HEK293 (cell line): ENCODE data around the gene LYPLA2.

Source experiments
- BCL11A ChIP-seq: fragments of 450-650 bp; formaldehyde crosslinking; IDR thresholded peaks from 2 replicates; pipeline ENCODE4 v1.5.1; 2016; ENCODE audit warnings: low read depth, missing biosample characterization, missing genetic modification characterization
- EGR2 ChIP-seq: fragments of 450-650 bp; formaldehyde crosslinking; IDR thresholded peaks from 2 replicates; pipeline ENCODE4 v1.5.1; 2016; ENCODE audit warnings: low read depth, missing biosample characterization, missing genetic modification characterization
- GLIS1 ChIP-seq: fragments of 450-650 bp; formaldehyde crosslinking; IDR thresholded peaks from 2 replicates; pipeline ENCODE4 v1.5.1; 2016; ENCODE audit warnings: missing biosample characterization, missing genetic modification characterization
- KLF1 ChIP-seq: fragments of 450-650 bp; formaldehyde crosslinking; IDR thresholded peaks from 2 replicates; pipeline ENCODE4 v1.5.1; 2016; ENCODE audit warnings: missing biosample characterization, missing genetic modification characterization
- KLF10 ChIP-seq: fragments of 450-650 bp; IDR thresholded peaks from 2 replicates; pipeline ENCODE4 v1.5.1; 2018; ENCODE audit warnings: missing biosample characterization, mild to moderate bottlenecking, missing genetic modification characterization
- KLF9 ChIP-seq: fragments of 450-650 bp; formaldehyde crosslinking; IDR thresholded peaks from 2 replicates; pipeline ENCODE4 v1.5.1; 2016; ENCODE audit warnings: missing biosample characterization, missing genetic modification characterization, low read depth
- MEIS1 ChIP-seq: sonication (generic); formaldehyde crosslinking; IDR thresholded peaks from 2 replicates; pipeline ENCODE4 v1.8.1; 2022; ENCODE audit warnings: missing genetic modification reagents, mild to moderate bottlenecking, borderline replicate concordance
- MYNN ChIP-seq: fragments of 450-650 bp; formaldehyde crosslinking; IDR thresholded peaks from 2 replicates; pipeline ENCODE4 v1.5.1; 2016; ENCODE audit warnings: missing biosample characterization, missing genetic modification characterization, borderline replicate concordance
- PATZ1 ChIP-seq: fragments of 450-650 bp; formaldehyde crosslinking; IDR thresholded peaks from 2 replicates; pipeline ENCODE4 v1.5.1; 2016; ENCODE audit warnings: missing biosample characterization, missing genetic modification characterization
- SETDB1 ChIP-seq: IDR thresholded peaks from one replicate; pipeline ENCODE4 v1.6.1; 2017; ENCODE audit warnings: mild to moderate bottlenecking, low read length, moderate library complexity, mixed read lengths; ENCODE audit not compliant: insufficient read length
- SP7 ChIP-seq: fragments of 450-650 bp; formaldehyde crosslinking; IDR thresholded peaks from 2 replicates; pipeline ENCODE4 v1.5.1; 2016; ENCODE audit warnings: missing biosample characterization, missing genetic modification characterization
- TRIM28 ChIP-seq: IDR thresholded peaks from 2 replicates; pipeline ENCODE4 v1.6.1; 2011; ENCODE audit warnings: low read length, control low read depth, borderline replicate concordance
- ZBTB1 ChIP-seq: fragments of 450-650 bp; formaldehyde crosslinking; IDR thresholded peaks from 2 replicates; pipeline ENCODE4 v1.5.1; 2016; ENCODE audit warnings: missing biosample characterization, missing genetic modification characterization
- ZBTB20 ChIP-seq: fragments of 450-650 bp; formaldehyde crosslinking; IDR thresholded peaks from 2 replicates; pipeline ENCODE4 v1.5.1; 2016; ENCODE audit warnings: missing biosample characterization, missing genetic modification characterization
- ZBTB8A ChIP-seq: fragments of 450-650 bp; formaldehyde crosslinking; IDR thresholded peaks from 2 replicates; pipeline ENCODE4 v1.5.1; 2016; ENCODE audit warnings: missing biosample characterization, missing genetic modification characterization
- ZEB2 ChIP-seq: fragments of 450-650 bp; formaldehyde crosslinking; IDR thresholded peaks from 2 replicates; pipeline ENCODE4 v1.5.1; 2016; ENCODE audit warnings: missing biosample characterization, missing genetic modification characterization
- ZFP69B ChIP-seq: fragments of 450-650 bp; formaldehyde crosslinking; IDR thresholded peaks from 2 replicates; pipeline ENCODE4 v1.5.1; 2016; ENCODE audit warnings: missing biosample characterization, missing genetic modification characterization
- ZIC2 ChIP-seq: fragments of 450-650 bp; formaldehyde crosslinking; IDR thresholded peaks from 2 replicates; pipeline ENCODE4 v1.5.1; 2016; ENCODE audit warnings: missing biosample characterization, missing genetic modification characterization
- ZNF174 ChIP-seq: fragments of 450-650 bp; formaldehyde crosslinking; IDR thresholded peaks from 2 replicates; pipeline ENCODE4 v1.5.0; 2017; ENCODE audit warnings: missing biosample characterization, mild to moderate bottlenecking, missing genetic modification characterization
- ZNF223 ChIP-seq: fragments of 450-650 bp; formaldehyde crosslinking; IDR thresholded peaks from 2 replicates; pipeline ENCODE4 v1.5.1; 2016; ENCODE audit warnings: missing biosample characterization, missing genetic modification characterization
- ZNF274 ChIP-seq, 2 experiments: fragments of 200-500 bp in 1 of 2; fragments of 450-650 bp in 1 of 2; sonication (Bioruptor generic) in 1 of 2; formaldehyde crosslinking in 1 of 2; IDR thresholded peaks; 2 replicates each; pipeline versions ENCODE4 v1.5.1 to v1.6.1; 2014 to 2016; ENCODE audit warnings: borderline replicate concordance in 1 of 2, inconsistent platforms in 1 of 2, low read length in 1 of 2, missing biosample characterization in 1 of 2, missing genetic modification characterization in 1 of 2
- ZNF335 ChIP-seq: fragments of 450-650 bp; formaldehyde crosslinking; conservative IDR thresholded peaks from 2 replicates; pipeline ENCODE4 v1.5.1; 2016; ENCODE audit warnings: missing biosample characterization, missing genetic modification characterization
- ZNF366 ChIP-seq: fragments of 450-650 bp; formaldehyde crosslinking; conservative IDR thresholded peaks from 2 replicates; pipeline ENCODE4 v1.5.1; 2016; ENCODE audit warnings: missing biosample characterization, missing genetic modification characterization
- ZNF513 ChIP-seq: fragments of 450-650 bp; IDR thresholded peaks from 2 replicates; pipeline ENCODE4 v1.5.1; 2018; ENCODE audit warnings: missing biosample characterization, missing genetic modification characterization
- ZNF596 ChIP-seq: fragments of 450-650 bp; IDR thresholded peaks from 2 replicates; pipeline ENCODE4 v1.5.0; 2018; ENCODE audit warnings: missing biosample characterization, mild to moderate bottlenecking, missing genetic modification characterization, moderate library complexity
- ZNF621 ChIP-seq: fragments of 450-650 bp; formaldehyde crosslinking; IDR thresholded peaks from 2 replicates; pipeline ENCODE4 v1.5.1; 2017; ENCODE audit warnings: missing biosample characterization, missing genetic modification characterization
- ZNF830 ChIP-seq: fragments of 450-650 bp; IDR thresholded peaks from 2 replicates; pipeline ENCODE4 v1.5.0; 2018; ENCODE audit warnings: missing biosample characterization, missing genetic modification characterization, low read depth, mild to moderate bottlenecking, moderate library complexity
- ZSCAN30 ChIP-seq: fragments of 450-650 bp; IDR thresholded peaks from 2 replicates; pipeline ENCODE4 v1.5.1; 2018; ENCODE audit warnings: missing biosample characterization, mild to moderate bottlenecking, missing genetic modification characterization, moderate library complexity
- TF ChIP-seq, protein P1 (sequence below): fragments of 450-650 bp; formaldehyde crosslinking; IDR thresholded peaks from 2 replicates; pipeline ENCODE4 v1.5.1; 2016; ENCODE audit warnings: missing biosample characterization, missing genetic modification characterization
- TF ChIP-seq, protein P2 (sequence below): fragments of 450-650 bp; formaldehyde crosslinking; IDR thresholded peaks from 2 replicates; pipeline ENCODE4 v1.5.1; 2016; ENCODE audit warnings: missing biosample characterization, missing genetic modification characterization
- TF ChIP-seq, protein P3 (sequence below): fragments of 450-650 bp; IDR thresholded peaks from 2 replicates; pipeline ENCODE4 v1.5.1; 2018; ENCODE audit warnings: missing biosample characterization, mild to moderate bottlenecking, missing genetic modification characterization

The LYPLA2 gene

GRCh38 chr1:23777979-23778814 lies 12.7 kb upstream of the LYPLA2 start, which contains the start of gene PITHD1 (continued):
- TF ChIP-seq, protein P1, sequence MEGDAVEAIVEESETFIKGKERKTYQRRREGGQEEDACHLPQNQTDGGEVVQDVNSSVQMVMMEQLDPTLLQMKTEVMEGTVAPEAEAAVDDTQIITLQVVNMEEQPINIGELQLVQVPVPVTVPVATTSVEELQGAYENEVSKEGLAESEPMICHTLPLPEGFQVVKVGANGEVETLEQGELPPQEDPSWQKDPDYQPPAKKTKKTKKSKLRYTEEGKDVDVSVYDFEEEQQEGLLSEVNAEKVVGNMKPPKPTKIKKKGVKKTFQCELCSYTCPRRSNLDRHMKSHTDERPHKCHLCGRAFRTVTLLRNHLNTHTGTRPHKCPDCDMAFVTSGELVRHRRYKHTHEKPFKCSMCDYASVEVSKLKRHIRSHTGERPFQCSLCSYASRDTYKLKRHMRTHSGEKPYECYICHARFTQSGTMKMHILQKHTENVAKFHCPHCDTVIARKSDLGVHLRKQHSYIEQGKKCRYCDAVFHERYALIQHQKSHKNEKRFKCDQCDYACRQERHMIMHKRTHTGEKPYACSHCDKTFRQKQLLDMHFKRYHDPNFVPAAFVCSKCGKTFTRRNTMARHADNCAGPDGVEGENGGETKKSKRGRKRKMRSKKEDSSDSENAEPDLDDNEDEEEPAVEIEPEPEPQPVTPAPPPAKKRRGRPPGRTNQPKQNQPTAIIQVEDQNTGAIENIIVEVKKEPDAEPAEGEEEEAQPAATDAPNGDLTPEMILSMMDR (tag by site-specific recombination): no peak
- TF ChIP-seq ZNF621 (tag by site-specific recombination): no peak
- TF ChIP-seq EGR2 (tag by site-specific recombination): 0 out of 2 replicates have a peak, but pooled peaks have one; percentile 17
- TF ChIP-seq ZBTB20 (tag by site-specific recombination): peak; percentile 70
- TF ChIP-seq ZSCAN30: peak; percentile 46; the same call in 1 of the 2 replicates
- peak; percentile 55 for TF ChIP-seq KLF10 (tag by site-specific recombination)
- TF ChIP-seq ZNF596 (tag by site-specific recombination): no peak
- no peak for TF ChIP-seq ZNF513 (tag by site-specific recombination)
- no peak for TF ChIP-seq ZIC2 (tag by site-specific recombination)
- 0 out of 2 replicates have a peak, but pooled peaks have one; percentile 8 for TF ChIP-seq KLF9 (tag by site-specific recombination)
- no peak for TF ChIP-seq SETDB1
- TF ChIP-seq, protein P2, sequence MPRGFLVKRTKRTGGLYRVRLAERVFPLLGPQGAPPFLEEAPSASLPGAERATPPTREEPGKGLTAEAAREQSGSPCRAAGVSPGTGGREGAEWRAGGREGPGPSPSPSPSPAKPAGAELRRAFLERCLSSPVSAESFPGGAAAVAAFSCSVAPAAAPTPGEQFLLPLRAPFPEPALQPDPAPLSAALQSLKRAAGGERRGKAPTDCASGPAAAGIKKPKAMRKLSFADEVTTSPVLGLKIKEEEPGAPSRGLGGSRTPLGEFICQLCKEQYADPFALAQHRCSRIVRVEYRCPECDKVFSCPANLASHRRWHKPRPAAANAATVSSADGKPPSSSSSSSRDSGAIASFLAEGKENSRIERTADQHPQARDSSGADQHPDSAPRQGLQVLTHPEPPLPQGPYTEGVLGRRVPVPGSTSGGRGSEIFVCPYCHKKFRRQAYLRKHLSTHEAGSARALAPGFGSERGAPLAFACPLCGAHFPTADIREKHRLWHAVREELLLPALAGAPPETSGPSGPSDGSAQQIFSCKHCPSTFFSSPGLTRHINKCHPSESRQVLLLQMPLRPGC (tag by site-specific recombination): 0 out of 2 replicates have a peak, but pooled peaks have one; percentile 27
- no peak for TF ChIP-seq ZEB2
- TF ChIP-seq, protein P3, sequence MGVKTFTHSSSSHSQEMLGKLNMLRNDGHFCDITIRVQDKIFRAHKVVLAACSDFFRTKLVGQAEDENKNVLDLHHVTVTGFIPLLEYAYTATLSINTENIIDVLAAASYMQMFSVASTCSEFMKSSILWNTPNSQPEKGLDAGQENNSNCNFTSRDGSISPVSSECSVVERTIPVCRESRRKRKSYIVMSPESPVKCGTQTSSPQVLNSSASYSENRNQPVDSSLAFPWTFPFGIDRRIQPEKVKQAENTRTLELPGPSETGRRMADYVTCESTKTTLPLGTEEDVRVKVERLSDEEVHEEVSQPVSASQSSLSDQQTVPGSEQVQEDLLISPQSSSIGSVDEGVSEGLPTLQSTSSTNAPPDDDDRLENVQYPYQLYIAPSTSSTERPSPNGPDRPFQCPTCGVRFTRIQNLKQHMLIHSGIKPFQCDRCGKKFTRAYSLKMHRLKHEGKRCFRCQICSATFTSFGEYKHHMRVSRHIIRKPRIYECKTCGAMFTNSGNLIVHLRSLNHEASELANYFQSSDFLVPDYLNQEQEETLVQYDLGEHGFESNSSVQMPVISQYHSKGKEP: peak; percentile 36; the same call in 1 of the 2 replicates
- no peak for TF ChIP-seq ZBTB1 (tag by site-specific recombination)
- no peak for TF ChIP-seq ZNF174 (tag by site-specific recombination)
- no peak for TF ChIP-seq GLIS1 (tag by site-specific recombination)
- TF ChIP-seq ZNF366: no peak
- peak; percentile 55 for TF ChIP-seq SP7 (tag by site-specific recombination)
- TF ChIP-seq BCL11A (tag by site-specific recombination): no peak
- no peak for TF ChIP-seq KLF1 (tag by site-specific recombination)
- TF ChIP-seq ZNF830 (tag by site-specific recombination): no peak
- TF ChIP-seq MYNN (tag by site-specific recombination): no peak
- TF ChIP-seq PATZ1 (tag by site-specific recombination): 0 out of 2 replicates have a peak, but pooled peaks have one; percentile 40
- TF ChIP-seq TRIM28: peak; percentile 51; the same call in 1 of the 2 replicates
- no peak for TF ChIP-seq ZFP69B (tag by site-specific recombination)
- TF ChIP-seq ZNF223 (tag by site-specific recombination): no peak
- no peak for TF ChIP-seq ZBTB8A (tag by site-specific recombination)
- TF ChIP-seq ZNF335 (tag by site-specific recombination): peak; percentile 74
- no peak for TF ChIP-seq MEIS1 (CRISPR knock-in tag)
- TF ChIP-seq ZNF274 (IDR thresholded peaks at IDR 0.05; ENCODE audit: low read length): no peak
- no peak for TF ChIP-seq ZNF274 (tag by site-specific recombination; IDR thresholded peaks at IDR 0.05; ENCODE audit: borderline replicate concordance)
